NCI-H1417 (cell line): Measurements from ENCODE around the gene GPC3.
"Not testable (repeated sequence)": the region's sequence is repeated elsewhere in the genome, so short reads cannot be mapped to it uniquely, and the experiment has no call there.

ENCODE experiments used
- DNase-seq, 3 experiments: peaks; one replicate each; lab custom pipeline; 2025; lab: John Stamatoyannopoulos, UW

Gene GPC3

GRCh38 chrX:133762976-133763548 lies 222.3 kb downstream of the GPC3 start:
- not testable (repeated sequence) for DNase-seq

- no peak for DNase-seq
Observed at GRCh38 chrX:133754657-133755056, 230.7 kb downstream of the GPC3 start.

- peak in 1 of 3 experiments; percentile 59 for DNase-seq
Observed at GRCh38 chrX:133749951-133750350, 235.4 kb downstream of the GPC3 start.

GRCh38 chrX:133749370-133749769 lies 236.0 kb downstream of the GPC3 start:
- DNase-seq = no peak

GRCh38 chrX:133747196-133747595 lies 238.2 kb downstream of the GPC3 start:
- no peak for DNase-seq

GRCh38 chrX:133746593-133746992 lies 238.8 kb downstream of the GPC3 start:
- DNase-seq = no peak

- DNase-seq = no peak
Observed at GRCh38 chrX:133745349-133745748, 240.0 kb downstream of the GPC3 start.

GRCh38 chrX:133742602-133743305 lies 242.6 kb downstream of the GPC3 start:
- no peak for DNase-seq

- no peak for DNase-seq
Observed at GRCh38 chrX:133741303-133741702, 244.1 kb downstream of the GPC3 start.

GRCh38 chrX:133726642-133727041 lies 258.8 kb downstream of the GPC3 start:
- DNase-seq = no peak

GRCh38 chrX:133726211-133726630 lies 259.2 kb downstream of the GPC3 start:
- peak in 2 of 3 experiments; percentile 32 to 77 for DNase-seq

GRCh38 chrX:133723930-133724329 lies 261.5 kb downstream of the GPC3 start:
- no peak for DNase-seq

- no peak for DNase-seq
Observed at GRCh38 chrX:133722756-133723155, 262.6 kb downstream of the GPC3 start.

GRCh38 chrX:133720269-133720668 lies 265.1 kb downstream of the GPC3 start:
- not testable (repeated sequence) for DNase-seq

GRCh38 chrX:133715715-133716114 lies 269.7 kb downstream of the GPC3 start:
- no peak for DNase-seq

- DNase-seq = no peak
Observed at GRCh38 chrX:133709501-133709900, 275.9 kb downstream of the GPC3 start.

GRCh38 chrX:133706890-133707289 lies 278.5 kb downstream of the GPC3 start:
- DNase-seq = no peak

- no peak for DNase-seq
Observed at GRCh38 chrX:133702230-133702629, 283.2 kb downstream of the GPC3 start.

- no peak for DNase-seq
Observed at GRCh38 chrX:133699023-133699728, 286.2 kb downstream of the GPC3 start.

GRCh38 chrX:133698298-133698697 lies 287.1 kb downstream of the GPC3 start:
- DNase-seq = peak in 1 of 3 experiments; percentile 15

- no peak for DNase-seq
Observed at GRCh38 chrX:133697656-133698055, 287.7 kb downstream of the GPC3 start.

- DNase-seq = no peak
Observed at GRCh38 chrX:133689997-133690599, 295.3 kb downstream of the GPC3 start.

GRCh38 chrX:133685822-133686221 lies 299.6 kb downstream of the GPC3 start:
- peak in 1 of 3 experiments; percentile 13 for DNase-seq
